HepG2 (cell line): Measurements from ENCODE around the gene IL18. TPM values are rescaled to one million over a fixed set of nuclear protein-coding genes. Genes with fewer than 3 reads are reported as not detected.

Source experiments
- ARNT ChIP-seq: fragments of 450-650 bp; IDR thresholded peaks from 2 replicates; pipeline ENCODE4 v1.6.1; 2017
- CENPT ChIP-seq: sonication (generic); formaldehyde crosslinking; IDR thresholded peaks from 2 replicates; pipeline ENCODE4 v1.8.0; 2022; ENCODE audit warnings: low read depth, mild to moderate bottlenecking, moderate library complexity, missing genetic modification reagents
- HDAC1 ChIP-seq: sonication (generic); formaldehyde crosslinking; IDR thresholded peaks from 2 replicates; pipeline ENCODE4 v1.5.1; 2020; ENCODE audit warnings: mild to moderate bottlenecking, missing genetic modification reagents
- HNF4A ChIP-seq: sonication (generic); formaldehyde crosslinking; IDR thresholded peaks from 2 replicates; pipeline ENCODE4 v1.4.0; 2020; ENCODE audit warnings: missing genetic modification reagents
- KMT2A ChIP-seq: sonication (generic); formaldehyde crosslinking; IDR thresholded peaks from 2 replicates; pipeline ENCODE4 v1.4.0; 2020; ENCODE audit warnings: missing genetic modification reagents
- MEIS2 ChIP-seq: sonication (generic); formaldehyde crosslinking; IDR thresholded peaks from 2 replicates; pipeline ENCODE4 v1.9.0; 2021; ENCODE audit warnings: mild to moderate bottlenecking, missing genetic modification reagents
- MTF1 ChIP-seq: sonication (generic); formaldehyde crosslinking; IDR thresholded peaks from 2 replicates; pipeline ENCODE4 v1.5.0; 2020; ENCODE audit warnings: missing genetic modification reagents
- NPAS2 ChIP-seq: sonication (generic); formaldehyde crosslinking; IDR thresholded peaks from 2 replicates; pipeline ENCODE4 v1.8.0; 2022; ENCODE audit warnings: mild to moderate bottlenecking, missing genetic modification reagents, borderline replicate concordance
- RAD21 ChIP-seq: fragments of 450-650 bp; formaldehyde crosslinking; IDR thresholded peaks from 2 replicates; pipeline ENCODE4 v1.5.0; 2020; ENCODE audit warnings: mild to moderate bottlenecking
- RARA ChIP-seq: IDR thresholded peaks from 2 replicates; pipeline ENCODE4 v1.6.1; 2016; ENCODE audit warnings: missing genetic modification reagents, missing compliant biosample characterization
- RCOR2 ChIP-seq: IDR thresholded peaks from 2 replicates; pipeline ENCODE4 v1.6.1; 2016; ENCODE audit warnings: missing biosample characterization, missing genetic modification reagents
- SAP130 ChIP-seq: IDR thresholded peaks from 2 replicates; pipeline ENCODE4 v1.6.1; 2016; ENCODE audit warnings: low read depth
- STAG1 ChIP-seq: sonication (generic); formaldehyde crosslinking; IDR thresholded peaks from 2 replicates; pipeline ENCODE4 v1.4.0; 2020; ENCODE audit warnings: missing genetic modification reagents
- ZMYM2 ChIP-seq: sonication (generic); formaldehyde crosslinking; IDR thresholded peaks from 2 replicates; pipeline ENCODE4 v1.8.0; 2022; ENCODE audit warnings: mild to moderate bottlenecking, missing genetic modification reagents
- ZMYM3 ChIP-seq: sonication (generic); formaldehyde crosslinking; IDR thresholded peaks from 2 replicates; pipeline ENCODE4 v1.5.1; 2020; ENCODE audit warnings: mild to moderate bottlenecking, missing genetic modification reagents
- ZMYM4 ChIP-seq: sonication (generic); formaldehyde crosslinking; IDR thresholded peaks from 2 replicates; pipeline ENCODE4 v1.8.1; 2023; ENCODE audit warnings: mild to moderate bottlenecking, missing genetic modification reagents
- ZNF101 ChIP-seq: sonication (generic); formaldehyde crosslinking; IDR thresholded peaks from 2 replicates; pipeline ENCODE4 v1.4.0; 2020; ENCODE audit warnings: mild to moderate bottlenecking, low read depth, missing genetic modification reagents, borderline replicate concordance
- ZNF143 ChIP-seq: sonication (generic); formaldehyde crosslinking; IDR thresholded peaks from 2 replicates; pipeline ENCODE4 v1.4.0; 2020; ENCODE audit warnings: missing genetic modification reagents
- ZNF44 ChIP-seq: sonication (generic); formaldehyde crosslinking; IDR thresholded peaks from 2 replicates; pipeline ENCODE4 v1.5.1; 2020; ENCODE audit warnings: mild to moderate bottlenecking, missing genetic modification reagents
- ZNF776 ChIP-seq: sonication (generic); formaldehyde crosslinking; IDR thresholded peaks from 2 replicates; pipeline ENCODE4 v1.4.0; 2020; ENCODE audit warnings: mild to moderate bottlenecking, missing genetic modification reagents
- polyA plus RNA-seq, 8 experiments: library from polyadenylated mRNA; depleted of rRNA in 3 of 8; stranded (reverse) in 7 of 8; unstranded in 1 of 8; fragments of >200 nt; fragmentation: Illumina TruSeq in 4 of 8; extraction: Trizol in 4 of 8; gene quantifications; 2 replicates each; pipeline versions ENCODE4 v1.2.1 to v1.2.3, GENCODE V29; 2011 to 2016; ENCODE audit warnings: low read depth in 4 of 8, missing spikeins in 1 of 8, mixed read lengths in 1 of 8; ENCODE audit not compliant: insufficient read depth in 1 of 8
- total RNA-seq, 5 experiments: library from RNA; depleted of rRNA; stranded (reverse); fragments of >200 nt; fragmentation: Illumina TruSeq; extraction: Trizol; gene quantifications; 2 replicates each; pipeline ENCODE4 v1.2.3, GENCODE V29; 2016; ENCODE audit warnings: low read depth in 1 of 5
- TF ChIP-seq, protein P1 (sequence below): fragments of 450-650 bp; IDR thresholded peaks from 2 replicates; pipeline ENCODE4 v1.6.1; 2017
- TF ChIP-seq, protein P2 (sequence below): sonication (generic); formaldehyde crosslinking; IDR thresholded peaks from 2 replicates; pipeline ENCODE4 v1.5.0; 2020; ENCODE audit warnings: mild to moderate bottlenecking, missing genetic modification reagents, moderate library complexity
- TF ChIP-seq, protein P3 (sequence below): IDR thresholded peaks from 2 replicates; pipeline ENCODE4 v1.6.1; 2016; ENCODE audit warnings: control low read depth

Gene IL18
- total and polyA plus RNA-seq, 2 of the 13 experiments (the other 11 are each of a cell fraction or from before 2014, with no cell fraction given) = 0.89 to 2.7 TPM

DNA sequence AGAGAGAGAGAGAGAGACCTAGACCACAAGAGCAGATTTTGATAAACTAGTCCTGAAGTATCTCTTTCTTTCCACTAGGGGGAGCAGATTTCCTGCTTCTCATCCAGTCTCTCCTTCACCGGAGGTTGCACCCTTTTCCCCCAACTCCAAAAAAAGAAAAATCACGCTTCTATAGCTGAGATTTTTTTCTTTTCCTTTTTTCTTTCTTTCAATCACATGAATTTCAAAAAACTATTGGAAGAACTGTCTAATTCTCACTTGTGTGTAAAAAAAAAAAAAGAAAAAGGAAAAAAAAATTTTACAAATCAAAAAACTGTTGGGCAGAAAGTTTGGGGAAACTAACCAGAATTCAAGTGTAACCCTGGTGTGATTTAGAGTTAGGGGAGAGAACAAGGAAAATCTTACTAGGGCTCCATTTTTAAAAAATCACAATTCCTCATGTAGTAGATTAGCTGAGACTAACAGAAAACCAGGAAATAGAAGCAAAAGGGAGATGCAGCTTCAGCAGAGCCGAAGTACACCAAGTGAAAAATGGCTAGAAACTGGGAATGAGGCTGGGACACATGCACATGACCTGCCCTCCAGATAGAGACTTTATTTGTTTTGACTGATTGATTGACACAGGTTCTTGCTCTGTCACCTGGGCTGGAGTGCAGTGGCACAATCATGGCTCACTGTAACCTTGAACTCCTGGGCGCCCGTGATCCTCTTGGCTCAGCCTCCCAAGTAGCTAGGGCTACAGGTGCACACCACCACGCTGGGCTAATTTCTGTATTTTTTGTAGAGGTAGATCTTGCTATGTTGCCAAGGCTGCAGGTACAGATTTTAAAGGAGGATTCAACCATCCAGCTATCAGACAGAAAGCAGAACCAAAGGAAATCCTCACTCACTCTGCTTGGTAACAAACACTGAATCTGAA, 50.1 kb downstream of the IL18 start (continued):
- 0 out of 2 replicates have a peak, but pooled peaks have one; percentile 36 for TF ChIP-seq HDAC1 (CRISPR knock-in tag)
- no peak for TF ChIP-seq KMT2A (CRISPR knock-in tag)
- TF ChIP-seq ZMYM2 (CRISPR knock-in tag) = peak; percentile 77
- TF ChIP-seq ZMYM4 = peak; percentile 21; the same call in 1 of the 2 replicates
- TF ChIP-seq ZNF776 (CRISPR knock-in tag) = no peak
- 0 out of 2 replicates have a peak, but pooled peaks have one; percentile 26 for TF ChIP-seq RARA (CRISPR knock-in tag)
- no peak for TF ChIP-seq ARNT
- TF ChIP-seq, protein P1, sequence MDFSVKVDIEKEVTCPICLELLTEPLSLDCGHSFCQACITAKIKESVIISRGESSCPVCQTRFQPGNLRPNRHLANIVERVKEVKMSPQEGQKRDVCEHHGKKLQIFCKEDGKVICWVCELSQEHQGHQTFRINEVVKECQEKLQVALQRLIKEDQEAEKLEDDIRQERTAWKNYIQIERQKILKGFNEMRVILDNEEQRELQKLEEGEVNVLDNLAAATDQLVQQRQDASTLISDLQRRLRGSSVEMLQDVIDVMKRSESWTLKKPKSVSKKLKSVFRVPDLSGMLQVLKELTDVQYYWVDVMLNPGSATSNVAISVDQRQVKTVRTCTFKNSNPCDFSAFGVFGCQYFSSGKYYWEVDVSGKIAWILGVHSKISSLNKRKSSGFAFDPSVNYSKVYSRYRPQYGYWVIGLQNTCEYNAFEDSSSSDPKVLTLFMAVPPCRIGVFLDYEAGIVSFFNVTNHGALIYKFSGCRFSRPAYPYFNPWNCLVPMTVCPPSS = no peak
- peak; percentile 58 for TF ChIP-seq STAG1 (CRISPR knock-in tag)
- TF ChIP-seq, protein P2, sequence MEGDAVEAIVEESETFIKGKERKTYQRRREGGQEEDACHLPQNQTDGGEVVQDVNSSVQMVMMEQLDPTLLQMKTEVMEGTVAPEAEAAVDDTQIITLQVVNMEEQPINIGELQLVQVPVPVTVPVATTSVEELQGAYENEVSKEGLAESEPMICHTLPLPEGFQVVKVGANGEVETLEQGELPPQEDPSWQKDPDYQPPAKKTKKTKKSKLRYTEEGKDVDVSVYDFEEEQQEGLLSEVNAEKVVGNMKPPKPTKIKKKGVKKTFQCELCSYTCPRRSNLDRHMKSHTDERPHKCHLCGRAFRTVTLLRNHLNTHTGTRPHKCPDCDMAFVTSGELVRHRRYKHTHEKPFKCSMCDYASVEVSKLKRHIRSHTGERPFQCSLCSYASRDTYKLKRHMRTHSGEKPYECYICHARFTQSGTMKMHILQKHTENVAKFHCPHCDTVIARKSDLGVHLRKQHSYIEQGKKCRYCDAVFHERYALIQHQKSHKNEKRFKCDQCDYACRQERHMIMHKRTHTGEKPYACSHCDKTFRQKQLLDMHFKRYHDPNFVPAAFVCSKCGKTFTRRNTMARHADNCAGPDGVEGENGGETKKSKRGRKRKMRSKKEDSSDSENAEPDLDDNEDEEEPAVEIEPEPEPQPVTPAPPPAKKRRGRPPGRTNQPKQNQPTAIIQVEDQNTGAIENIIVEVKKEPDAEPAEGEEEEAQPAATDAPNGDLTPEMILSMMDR (CRISPR knock-in tag) = peak; percentile 65
- TF ChIP-seq ZNF44 = no peak
- peak; percentile 57 for TF ChIP-seq ZNF143 (CRISPR knock-in tag)
- no peak for TF ChIP-seq NPAS2 (CRISPR knock-in tag)
- TF ChIP-seq HNF4A = 0 out of 2 replicates have a peak, but pooled peaks have one; percentile 7
- no peak for TF ChIP-seq CENPT (CRISPR knock-in tag)
- TF ChIP-seq MEIS2 (CRISPR knock-in tag) = 0 out of 2 replicates have a peak, but pooled peaks have one; percentile 31
- TF ChIP-seq, protein P3, sequence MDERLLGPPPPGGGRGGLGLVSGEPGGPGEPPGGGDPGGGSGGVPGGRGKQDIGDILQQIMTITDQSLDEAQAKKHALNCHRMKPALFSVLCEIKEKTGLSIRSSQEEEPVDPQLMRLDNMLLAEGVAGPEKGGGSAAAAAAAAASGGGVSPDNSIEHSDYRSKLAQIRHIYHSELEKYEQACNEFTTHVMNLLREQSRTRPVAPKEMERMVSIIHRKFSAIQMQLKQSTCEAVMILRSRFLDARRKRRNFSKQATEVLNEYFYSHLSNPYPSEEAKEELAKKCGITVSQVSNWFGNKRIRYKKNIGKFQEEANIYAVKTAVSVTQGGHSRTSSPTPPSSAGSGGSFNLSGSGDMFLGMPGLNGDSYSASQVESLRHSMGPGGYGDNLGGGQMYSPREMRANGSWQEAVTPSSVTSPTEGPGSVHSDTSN (CRISPR knock-in tag) = peak; percentile 47
- TF ChIP-seq ZMYM3 = peak; percentile 84
- no peak for TF ChIP-seq MTF1 (CRISPR knock-in tag)
- 0 out of 2 replicates have a peak, but pooled peaks have one; percentile 41 for TF ChIP-seq RCOR2
- TF ChIP-seq SAP130 = no peak
- no peak for TF ChIP-seq ZNF101 (CRISPR knock-in tag)
- TF ChIP-seq RAD21 (CRISPR knock-in tag) = peak; percentile 18; the same call in 1 of the 2 replicates
